Colon (tissue), 2 donors: ENCODE results near the gene ARSB.
"Not testable (repeated sequence)": the region's sequence is repeated elsewhere in the genome, so short reads cannot be mapped to it uniquely, and the experiment has no call there.

Experiments used
- FAIRE-seq: peaks from 2 replicates; lab custom pipeline; 2012; peaks lifted over from hg19 to GRCh38; lab: Jason Lieb, UNC
- donor health status: control.
- donor health status: control.

The ARSB gene

GRCh38 chr5:78773655-78774054 lies 211.5 kb downstream of the ARSB start:
- no peak for FAIRE-seq

- FAIRE-seq: no peak
These were observed 213.6 kb downstream of the ARSB start for GRCh38 chr5:78771260-78772205.

- no peak for FAIRE-seq
These were observed 216.2 kb downstream of the ARSB start for GRCh38 chr5:78768781-78769380.

DNA sequence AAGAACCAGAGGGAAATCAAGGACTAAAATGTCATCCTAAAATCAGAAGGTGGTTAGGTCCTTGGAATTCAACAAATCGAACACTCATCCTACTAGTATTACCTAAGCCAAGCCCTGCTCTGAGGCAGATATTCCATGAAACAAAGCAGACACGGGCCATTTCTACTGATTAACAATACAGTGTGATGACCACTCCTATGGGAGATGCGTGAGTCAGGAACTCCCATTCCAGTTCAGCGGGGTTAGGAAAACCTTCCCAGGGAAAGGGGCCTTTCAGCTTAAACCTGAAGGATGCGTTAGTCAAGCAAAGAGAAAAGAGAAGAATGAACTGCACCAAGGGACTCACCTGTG lies 218.7 kb downstream of the ARSB start:
- FAIRE-seq: no peak

GRCh38 chr5:78765756-78766411 lies 219.2 kb downstream of the ARSB start:
- no peak for FAIRE-seq

DNA sequence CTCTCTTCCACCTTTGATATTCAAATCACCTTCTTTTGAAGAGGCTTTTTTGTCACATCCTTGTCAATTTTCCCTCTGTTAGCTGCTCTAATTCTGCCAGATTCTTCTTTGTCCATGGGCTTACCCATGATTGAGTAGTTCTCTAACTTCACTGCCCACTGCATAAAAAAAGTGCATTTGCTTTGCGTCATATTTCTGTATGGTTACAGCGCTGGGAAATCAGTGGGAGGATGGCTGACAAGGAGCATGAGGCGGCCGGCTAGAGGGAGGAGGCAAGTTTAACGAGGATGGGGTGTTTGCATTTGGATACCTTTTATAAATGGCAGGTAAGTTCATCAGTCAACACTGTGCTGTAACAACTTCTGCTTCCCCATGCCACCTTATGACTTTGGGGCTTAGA lies 220.0 kb downstream of the ARSB start:
- no peak for FAIRE-seq

GRCh38 chr5:78763659-78764189 lies 221.4 kb downstream of the ARSB start:
- no peak for FAIRE-seq

GRCh38 chr5:78762743-78763142 lies 222.4 kb downstream of the ARSB start:
- not testable (repeated sequence) for FAIRE-seq

DNA sequence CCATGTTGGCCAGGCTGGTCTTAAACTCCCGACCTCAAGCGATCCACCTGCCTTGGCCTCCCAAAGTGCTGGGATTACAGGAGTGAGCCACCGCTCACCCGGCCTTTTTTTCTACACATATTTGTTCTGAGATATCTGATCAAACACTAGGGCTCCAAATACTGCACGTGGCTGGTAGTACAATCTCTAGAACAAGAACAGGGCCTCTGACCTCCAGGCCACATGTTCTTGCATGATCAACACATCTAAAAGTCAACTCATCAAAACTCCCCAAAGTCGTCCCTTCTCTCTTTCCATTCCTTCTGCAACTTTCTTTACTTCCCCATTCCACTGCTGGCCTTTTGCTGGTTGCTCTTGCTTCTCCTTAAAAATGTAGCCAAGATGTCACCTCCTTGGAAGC lies 223.3 kb downstream of the ARSB start:
- FAIRE-seq: no peak

DNA sequence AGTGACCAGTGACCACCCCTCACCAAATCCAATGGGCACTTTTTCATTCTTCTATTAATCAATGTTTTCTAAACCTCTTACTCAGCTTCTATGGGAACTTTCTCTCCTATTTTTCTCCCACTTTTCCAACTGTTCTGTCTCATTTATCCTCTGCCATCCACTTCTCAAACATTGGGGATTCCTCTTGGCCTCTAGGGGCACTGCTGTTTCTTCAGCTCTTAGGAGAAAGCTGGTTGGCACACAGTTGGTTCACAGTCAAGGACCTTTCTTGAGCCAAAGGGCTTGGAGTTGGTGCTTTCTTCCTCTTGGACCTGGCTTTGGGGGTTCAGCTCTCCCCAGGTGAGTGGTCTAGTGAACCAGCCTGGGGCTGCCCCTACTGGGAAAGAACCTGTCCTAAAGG lies 224.3 kb downstream of the ARSB start:
- FAIRE-seq: no peak

GRCh38 chr5:78760366-78760765 lies 224.7 kb downstream of the ARSB start:
- no peak for FAIRE-seq

DNA sequence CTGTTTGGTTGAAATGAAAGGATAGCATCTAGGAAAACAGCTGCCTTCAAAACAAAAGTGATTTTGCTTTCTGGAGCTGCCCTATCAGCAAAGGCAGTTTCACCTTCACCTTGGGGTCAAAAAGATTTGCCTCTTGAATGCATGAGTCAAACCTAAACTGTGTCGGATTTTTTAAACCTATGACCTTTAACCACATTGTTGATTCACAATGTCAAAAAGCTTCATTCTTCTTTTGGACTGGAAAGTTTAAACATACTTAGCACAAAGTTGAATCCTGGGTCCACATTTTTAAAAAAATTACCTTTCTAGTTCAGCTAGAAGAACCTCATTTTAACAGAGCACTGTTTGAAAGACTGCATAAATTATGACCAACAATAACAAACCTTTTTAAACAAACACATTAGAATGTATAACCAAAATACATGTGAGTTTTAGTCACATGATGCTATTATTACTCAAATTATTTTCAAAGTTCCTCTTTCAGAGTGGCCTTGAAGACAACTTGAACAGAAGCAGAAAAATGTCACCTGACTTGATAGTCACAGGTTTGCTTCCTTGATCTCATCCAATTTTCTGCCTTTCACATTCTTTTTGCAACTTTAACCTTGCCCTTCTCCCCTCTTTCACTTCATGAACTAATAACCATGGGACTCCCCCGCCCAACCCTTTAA lies 226.8 kb downstream of the ARSB start:
- no peak for FAIRE-seq

DNA sequence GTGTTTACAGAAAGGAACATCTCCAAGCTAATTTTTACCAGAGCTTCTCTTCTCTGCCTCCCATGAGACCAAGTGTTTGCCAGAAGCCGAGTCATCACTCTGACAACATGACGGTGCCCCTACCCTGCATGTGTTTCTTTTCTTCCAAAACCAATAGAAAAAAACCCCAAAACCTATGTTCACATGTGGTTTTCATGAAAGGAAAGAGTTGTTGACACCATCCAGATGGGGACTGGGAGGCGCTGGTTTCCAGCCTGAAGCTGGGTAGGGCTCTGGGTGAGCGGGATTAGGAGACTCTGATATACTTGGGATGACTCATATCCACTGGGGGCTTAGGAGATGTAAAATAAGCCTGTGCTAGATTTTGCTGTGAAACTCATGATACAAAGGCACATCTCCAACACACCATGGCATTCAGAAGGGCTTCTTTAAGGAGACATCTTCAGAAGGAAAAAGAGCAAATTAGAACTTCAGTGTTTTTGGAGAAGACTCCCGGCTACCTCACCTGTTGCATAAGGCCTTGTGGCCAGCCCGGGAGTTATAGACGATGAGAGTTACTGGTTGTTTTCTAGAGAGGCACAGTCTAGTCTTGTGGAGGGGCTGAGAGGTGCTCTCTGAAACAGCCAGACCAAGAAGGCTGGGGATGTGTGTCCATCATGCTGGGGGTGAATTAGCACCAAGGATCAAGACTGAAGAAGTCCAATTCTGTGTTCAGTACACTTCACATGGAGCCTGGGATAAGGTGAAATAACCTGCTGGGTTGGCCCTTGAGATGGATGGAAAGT lies 227.6 kb downstream of the ARSB start:
- FAIRE-seq: no peak

DNA sequence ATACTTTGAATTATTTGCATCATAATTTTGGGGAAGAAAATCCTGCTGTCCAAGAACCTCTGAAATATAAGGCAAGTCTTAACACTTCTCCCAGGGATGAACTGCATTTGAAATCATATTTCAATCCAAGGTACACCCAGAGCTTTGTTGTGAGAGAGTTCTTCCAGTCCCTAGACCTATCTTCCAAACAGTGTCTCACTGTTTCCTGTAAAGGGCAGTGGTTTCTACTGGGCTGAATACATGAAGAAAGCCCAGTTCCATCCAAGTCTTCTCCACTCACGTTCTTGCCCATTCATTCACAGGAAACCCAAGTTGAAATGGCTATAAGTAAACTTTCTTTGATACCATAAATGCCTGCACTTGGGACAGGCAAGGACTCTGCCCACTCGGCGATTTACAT lies 228.3 kb downstream of the ARSB start:
- no peak for FAIRE-seq

DNA sequence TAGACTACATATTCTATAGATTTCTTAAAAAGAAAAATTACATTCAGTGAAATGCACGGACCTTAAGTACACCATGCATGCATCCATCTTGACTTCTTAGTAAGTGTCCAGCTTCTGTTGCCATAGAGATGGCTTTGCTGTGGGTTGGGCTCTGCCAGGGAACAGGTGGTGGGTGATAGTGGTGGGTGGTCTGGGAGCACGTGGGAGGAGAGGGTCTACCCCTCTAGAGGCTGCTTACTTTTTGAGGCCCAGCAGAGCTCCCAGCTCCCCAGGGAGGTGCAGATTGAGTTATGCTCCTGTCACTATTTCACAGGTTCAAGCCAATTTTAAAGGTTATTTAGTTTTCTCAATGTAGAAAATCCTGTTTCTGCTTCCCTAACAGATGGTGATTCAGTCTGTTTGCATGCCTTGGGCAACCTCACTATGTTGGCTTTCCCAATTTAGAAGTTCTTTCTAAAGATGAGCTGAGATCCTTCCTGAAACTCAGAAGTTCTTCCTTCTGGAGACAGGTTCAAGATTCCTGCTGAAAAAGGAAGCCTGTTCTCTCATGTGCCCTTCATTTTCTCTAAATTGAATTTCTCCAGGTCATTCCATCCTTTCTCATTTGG lies 229.2 kb downstream of the ARSB start:
- no peak for FAIRE-seq

- no peak for FAIRE-seq
These were observed 230.5 kb downstream of the ARSB start for GRCh38 chr5:78754655-78755054.

GRCh38 chr5:78753093-78753531 lies 232.0 kb downstream of the ARSB start:
- FAIRE-seq: no peak

DNA sequence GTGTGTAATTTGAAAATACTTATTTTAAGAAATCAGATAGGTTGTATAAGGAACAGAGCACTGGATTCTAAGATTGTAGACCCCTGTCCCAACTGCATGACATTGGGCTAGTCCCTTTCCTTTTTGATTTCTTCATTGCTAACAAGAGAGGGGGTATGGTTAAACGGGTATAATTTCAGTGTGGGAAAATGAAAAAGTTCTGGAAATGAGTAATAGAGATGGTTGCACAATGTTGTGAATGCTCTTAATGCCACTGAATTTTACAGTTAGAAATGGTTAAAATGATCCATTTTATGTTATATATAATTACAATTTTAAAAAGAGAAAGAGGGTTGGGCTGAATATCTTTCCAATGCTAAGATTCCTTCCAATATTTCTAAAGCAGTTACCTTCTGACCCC lies 233.2 kb downstream of the ARSB start:
- no peak for FAIRE-seq

- no peak for FAIRE-seq
These were observed 234.8 kb downstream of the ARSB start for GRCh38 chr5:78750281-78750680.

GRCh38 chr5:78747705-78748359 lies 237.3 kb downstream of the ARSB start:
- no peak for FAIRE-seq

DNA sequence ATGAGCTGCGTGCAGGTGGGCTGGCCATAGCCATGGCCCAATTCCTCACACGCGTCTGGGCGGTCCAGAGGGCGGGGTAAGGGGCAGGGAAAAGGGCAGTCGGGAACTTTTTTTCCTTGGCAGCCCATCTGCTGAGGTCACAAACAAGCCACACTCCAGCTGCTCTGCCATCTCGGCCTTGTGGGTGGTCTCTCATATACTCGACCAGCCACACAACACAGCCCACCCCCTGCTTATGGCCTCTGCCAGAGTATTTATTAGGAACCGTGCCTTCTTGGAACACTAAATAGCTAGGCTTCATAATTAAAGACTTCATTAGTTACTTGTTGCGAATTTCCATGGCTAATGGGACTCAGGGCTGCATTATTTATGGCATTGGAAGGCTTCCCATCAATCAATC lies 238.1 kb downstream of the ARSB start:
- FAIRE-seq: no peak
